HepG2 (cell line): Measurements from ENCODE around the gene RGS19.
A peak's percentile ranks its signal among the peaks of the same experiment; 100 is the strongest.

Source experiments
- ATF1 ChIP-seq: IDR thresholded peaks from 2 replicates; pipeline ENCODE4 v1.6.1; 2016; ENCODE audit warnings: mild to moderate bottlenecking, control low read depth
- ELF4 ChIP-seq: sonication (generic); formaldehyde crosslinking; IDR thresholded peaks from 2 replicates; pipeline ENCODE4 v1.5.0; 2020; ENCODE audit warnings: missing genetic modification reagents, mild to moderate bottlenecking, moderate library complexity, borderline replicate concordance
- HNRNPK ChIP-seq: fragments of 200-400 bp; formaldehyde crosslinking; IDR thresholded peaks from 2 replicates; pipeline ENCODE4 v1.6.1; 2018; ENCODE audit warnings: low read length, low read depth, moderate library complexity, mild to moderate bottlenecking; ENCODE audit not compliant: poor library complexity, severe bottlenecking
- JUND ChIP-seq: sonication (generic); formaldehyde crosslinking; IDR thresholded peaks from 2 replicates; pipeline ENCODE4 v1.8.0; 2022; ENCODE audit warnings: mild to moderate bottlenecking, missing genetic modification reagents
- SETDB1 ChIP-seq: sonication (generic); formaldehyde crosslinking; IDR thresholded peaks from 2 replicates; pipeline ENCODE4 v1.5.1; 2020; ENCODE audit warnings: missing genetic modification reagents, mild to moderate bottlenecking, borderline replicate concordance
- TCF12 ChIP-seq, 2 experiments: fragments of 450-650 bp in 1 of 2; sonication (generic) in 1 of 2; formaldehyde crosslinking in 1 of 2; IDR thresholded peaks; 2 replicates each; pipeline versions ENCODE4 v1.6.1 to v1.8.0; 2017 to 2022; ENCODE audit warnings: antibody characterized with exemption in 1 of 2, mild to moderate bottlenecking in 1 of 2, missing genetic modification reagents in 1 of 2, moderate library complexity in 1 of 2
- ZBTB2 ChIP-seq: sonication (generic); formaldehyde crosslinking; IDR thresholded peaks from 2 replicates; pipeline ENCODE4 v1.8.0; 2022; ENCODE audit warnings: low read depth, missing genetic modification reagents
- ZNF235 ChIP-seq: sonication (generic); formaldehyde crosslinking; IDR thresholded peaks from 2 replicates; pipeline ENCODE4 v1.8.1; 2023; ENCODE audit warnings: mild to moderate bottlenecking, missing genetic modification reagents, borderline replicate concordance
- ZNF558 ChIP-seq: sonication (generic); formaldehyde crosslinking; IDR thresholded peaks from 2 replicates; pipeline ENCODE4 v1.9.0; 2022; ENCODE audit warnings: mild to moderate bottlenecking, missing genetic modification reagents, borderline replicate concordance
- ZSCAN25 ChIP-seq: sonication (generic); formaldehyde crosslinking; IDR thresholded peaks from 2 replicates; pipeline ENCODE4 v1.8.0; 2022; ENCODE audit warnings: mild to moderate bottlenecking, missing genetic modification reagents
- TF ChIP-seq, protein P1 (sequence below): sonication (generic); formaldehyde crosslinking; IDR thresholded peaks from 2 replicates; pipeline ENCODE4 v1.5.0; 2020; ENCODE audit warnings: mild to moderate bottlenecking, missing genetic modification reagents, moderate library complexity

DNA sequence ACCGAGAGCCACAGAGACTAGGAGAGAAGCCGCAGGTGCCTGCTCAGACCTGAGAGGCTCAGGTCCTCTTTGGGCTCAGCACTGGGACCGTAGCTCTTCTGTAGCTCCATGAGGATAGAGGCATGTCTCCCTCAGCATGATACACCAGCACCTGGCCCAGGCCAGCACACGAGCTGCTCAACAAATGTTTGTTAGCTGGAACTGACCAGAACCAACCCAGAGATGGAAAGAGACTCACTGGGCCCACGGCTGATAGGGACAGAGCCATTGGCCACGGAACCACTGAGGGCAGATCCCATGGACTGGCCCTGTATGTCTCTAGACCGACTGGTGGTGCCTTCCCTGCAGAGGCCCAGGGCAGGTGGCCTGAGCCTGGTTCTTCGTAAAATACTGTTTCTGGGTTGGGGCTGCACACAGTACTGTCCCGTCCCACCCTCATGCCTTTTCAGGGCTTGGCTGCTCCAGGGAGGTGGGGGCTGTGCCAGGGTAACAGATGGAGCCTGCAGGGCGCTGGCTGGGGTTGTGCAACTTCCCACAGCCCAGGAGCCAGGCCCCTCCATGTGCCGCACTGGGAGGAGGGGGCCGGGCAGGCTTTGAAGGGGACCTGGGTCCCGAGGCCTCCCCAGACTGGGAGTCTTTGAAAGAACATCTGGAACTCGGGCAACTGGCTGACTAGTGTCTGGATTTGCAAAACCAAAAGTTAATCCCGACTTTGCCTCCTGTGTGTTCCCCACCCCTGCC is 38.1 kb downstream of the RGS19 start:
- TF ChIP-seq SETDB1 (CRISPR knock-in tag), result no peak
- TF ChIP-seq, protein P1, sequence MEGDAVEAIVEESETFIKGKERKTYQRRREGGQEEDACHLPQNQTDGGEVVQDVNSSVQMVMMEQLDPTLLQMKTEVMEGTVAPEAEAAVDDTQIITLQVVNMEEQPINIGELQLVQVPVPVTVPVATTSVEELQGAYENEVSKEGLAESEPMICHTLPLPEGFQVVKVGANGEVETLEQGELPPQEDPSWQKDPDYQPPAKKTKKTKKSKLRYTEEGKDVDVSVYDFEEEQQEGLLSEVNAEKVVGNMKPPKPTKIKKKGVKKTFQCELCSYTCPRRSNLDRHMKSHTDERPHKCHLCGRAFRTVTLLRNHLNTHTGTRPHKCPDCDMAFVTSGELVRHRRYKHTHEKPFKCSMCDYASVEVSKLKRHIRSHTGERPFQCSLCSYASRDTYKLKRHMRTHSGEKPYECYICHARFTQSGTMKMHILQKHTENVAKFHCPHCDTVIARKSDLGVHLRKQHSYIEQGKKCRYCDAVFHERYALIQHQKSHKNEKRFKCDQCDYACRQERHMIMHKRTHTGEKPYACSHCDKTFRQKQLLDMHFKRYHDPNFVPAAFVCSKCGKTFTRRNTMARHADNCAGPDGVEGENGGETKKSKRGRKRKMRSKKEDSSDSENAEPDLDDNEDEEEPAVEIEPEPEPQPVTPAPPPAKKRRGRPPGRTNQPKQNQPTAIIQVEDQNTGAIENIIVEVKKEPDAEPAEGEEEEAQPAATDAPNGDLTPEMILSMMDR (CRISPR knock-in tag), result no peak
- no peak for TF ChIP-seq TCF12 (IDR thresholded peaks at IDR 0.05)
- TF ChIP-seq TCF12 (CRISPR knock-in tag; IDR thresholded peaks at IDR 0.05), result 0 out of 2 replicates have a peak, but pooled peaks have one; percentile 19
- no peak for TF ChIP-seq ATF1 (CRISPR knock-in tag)
- TF ChIP-seq ZNF235 (CRISPR knock-in tag), result no peak
- TF ChIP-seq ZBTB2 (CRISPR knock-in tag), result no peak
- TF ChIP-seq ZSCAN25, result peak; percentile 35; the same call in 1 of the 2 replicates
- TF ChIP-seq ZNF558, result no peak
- no peak for TF ChIP-seq ELF4
- TF ChIP-seq HNRNPK, result no peak
- no peak for TF ChIP-seq JUND
